Erythroblast (primary cell): ENCODE results near the gene FRAS1.

Experiments used
- GATA1 ChIP-seq: IDR thresholded peaks from 2 replicates; pipeline ENCODE4 v1.6.1; 2011; ENCODE audit warnings: low read depth, mild to moderate bottlenecking, control low read depth, low read length, moderate library complexity
- POLR2A ChIP-seq: IDR thresholded peaks from 2 replicates; pipeline ENCODE4 v1.6.1; 2011; ENCODE audit warnings: mild to moderate bottlenecking, low read length

DNA sequence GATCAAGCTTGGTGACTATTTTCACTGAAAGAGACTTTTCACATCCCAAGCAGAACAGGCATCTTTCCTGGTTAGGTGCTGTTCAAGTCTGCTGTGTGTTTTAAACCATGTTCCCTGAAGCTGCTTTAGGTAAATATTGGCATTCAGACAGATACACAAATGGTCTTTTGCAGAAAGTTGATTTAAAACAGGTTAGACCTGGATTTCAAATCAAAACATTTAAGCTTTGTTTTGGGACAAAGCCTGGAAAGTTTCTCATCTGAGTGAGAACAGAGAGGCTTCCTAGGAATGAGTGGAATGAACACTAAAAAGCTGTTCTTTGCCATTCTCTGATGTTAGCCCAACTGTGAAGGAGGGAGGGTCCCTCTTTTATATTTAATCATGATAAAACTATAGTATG lies 504.6 kb downstream of the FRAS1 start:
- TF ChIP-seq POLR2A (no peak), GATA1 (no peak)
